Tibial artery (tissue), 4 donors: ENCODE results near the gene UTP20.

Experiments used
- DNase-seq, 2 donors: peaks; one replicate each; pipeline ENCODE4 v3.0.0-alpha.2; 2019
- H3K27ac ChIP-seq, 2 donors: fragments of 200-600 bp; sonication (generic) in 1 of 2; 1 replicate in 1 of 2; 2 replicates in 1 of 2; pipeline ENCODE4 v1.5.1; 2018 to 2019; ENCODE audit warnings: mild to moderate bottlenecking in 1 of 2
- H3K27me3 ChIP-seq, 2 donors: fragments of 200-600 bp; sonication (generic) in 1 of 2; one replicate each; pipeline versions ENCODE4 v1.5.1 to v1.6.0; 2016 to 2019
- H3K36me3 ChIP-seq, 3 donors: fragments of 200-600 bp; sonication (generic) in 2 of 3; one replicate each; pipeline ENCODE4 v1.5.1; 2016 to 2019; ENCODE audit warnings: mild to moderate bottlenecking in 2 of 3
- H3K4me1 ChIP-seq, 4 donors: fragments of 200-600 bp; sonication (generic) in 2 of 4; 1 replicate in 3 of 4; 2 replicates in 1 of 4; pipeline ENCODE4 v1.5.1; 2016 to 2019
- H3K4me3 ChIP-seq, 2 donors: fragments of 200-600 bp; sonication (generic) in 1 of 2; 1 replicate in 1 of 2; 2 replicates in 1 of 2; pipeline ENCODE4 v1.5.1; 2018 to 2019; ENCODE audit warnings: mild to moderate bottlenecking in 2 of 2
- H3K9me3 ChIP-seq, 3 donors: fragments of 200-600 bp; sonication (generic) in 1 of 3; one replicate each; pipeline ENCODE4 v1.5.1; 2016 to 2019
- intact Hi-C: fragments of 100-400 bp; cut with DNase I; formaldehyde crosslinking; loops from one replicate; pipeline ENCODE4 v1.15.0; 2023; ENCODE audit warnings: low total_unique reads
- TF ChIP-seq, protein P1 (sequence below), 2 experiments: fragments of 200-600 bp in 1 of 2; fragments of 450-650 bp in 1 of 2; IDR thresholded peaks; one replicate each; pipeline ENCODE4 v1.5.1; 2017 to 2019; ENCODE audit warnings: antibody characterized with exemption in 2 of 2, mild to moderate bottlenecking in 1 of 2, moderate library complexity in 1 of 2

The UTP20 gene

GRCh38 chr12:101276433-101276832 lies 3.5 kb upstream of the UTP20 start:
- no peaks in the 10 kb centered on the region for H3K9me3 ChIP-seq
- H3K4me3 ChIP-seq: no peak overlapping the region
- TF ChIP-seq, protein P1, sequence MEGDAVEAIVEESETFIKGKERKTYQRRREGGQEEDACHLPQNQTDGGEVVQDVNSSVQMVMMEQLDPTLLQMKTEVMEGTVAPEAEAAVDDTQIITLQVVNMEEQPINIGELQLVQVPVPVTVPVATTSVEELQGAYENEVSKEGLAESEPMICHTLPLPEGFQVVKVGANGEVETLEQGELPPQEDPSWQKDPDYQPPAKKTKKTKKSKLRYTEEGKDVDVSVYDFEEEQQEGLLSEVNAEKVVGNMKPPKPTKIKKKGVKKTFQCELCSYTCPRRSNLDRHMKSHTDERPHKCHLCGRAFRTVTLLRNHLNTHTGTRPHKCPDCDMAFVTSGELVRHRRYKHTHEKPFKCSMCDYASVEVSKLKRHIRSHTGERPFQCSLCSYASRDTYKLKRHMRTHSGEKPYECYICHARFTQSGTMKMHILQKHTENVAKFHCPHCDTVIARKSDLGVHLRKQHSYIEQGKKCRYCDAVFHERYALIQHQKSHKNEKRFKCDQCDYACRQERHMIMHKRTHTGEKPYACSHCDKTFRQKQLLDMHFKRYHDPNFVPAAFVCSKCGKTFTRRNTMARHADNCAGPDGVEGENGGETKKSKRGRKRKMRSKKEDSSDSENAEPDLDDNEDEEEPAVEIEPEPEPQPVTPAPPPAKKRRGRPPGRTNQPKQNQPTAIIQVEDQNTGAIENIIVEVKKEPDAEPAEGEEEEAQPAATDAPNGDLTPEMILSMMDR (IDR thresholded peaks at IDR 0.05): no peak
- intact Hi-C loops: no loop called here
- DNase-seq: no peak
- H3K27me3 ChIP-seq: no peaks in the 10 kb centered on the region
- no peaks in the 10 kb centered on the region for H3K36me3 ChIP-seq
- peaks cover 0 to 8% (median 3%) of the 10 kb centered on the region in 4 donors for H3K4me1 ChIP-seq
- no peak overlapping the region for H3K27ac ChIP-seq

DNA sequence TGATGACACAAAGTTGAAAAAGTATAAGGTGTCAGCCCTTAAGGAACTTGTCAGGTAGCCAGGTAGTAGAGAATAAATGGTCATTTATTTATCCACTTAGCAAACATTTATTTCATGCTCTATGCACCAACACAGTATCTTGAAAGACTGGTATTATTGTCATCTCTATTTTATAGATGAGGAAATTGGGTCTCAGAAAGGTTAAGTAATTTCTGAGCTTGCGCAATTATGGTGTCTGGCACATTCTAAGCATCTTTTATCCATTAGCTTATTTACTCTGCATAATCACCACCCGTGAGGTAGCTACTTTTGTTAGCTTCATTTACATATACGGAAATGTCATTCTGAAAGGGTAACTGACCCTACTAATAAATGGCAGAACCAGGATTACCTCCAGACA lies 2.5 kb upstream of the UTP20 start:
- Histone ChIP-seq H3K27ac (no peak overlapping the region), H3K27me3 (no peaks in the 10 kb centered on the region), H3K4me1 (peaks cover 0 to 8% (median 3%) of the 10 kb centered on the region in 4 donors), H3K36me3 (peaks cover 0 to 3% (median 0%) of the 10 kb centered on the region in 3 donors), H3K4me3 (no peak overlapping the region), H3K9me3 (no peaks in the 10 kb centered on the region)
- TF ChIP-seq, protein P1 (IDR thresholded peaks at IDR 0.05): no peak
- no peak for DNase-seq
- intact Hi-C loops: no loop called here

DNA sequence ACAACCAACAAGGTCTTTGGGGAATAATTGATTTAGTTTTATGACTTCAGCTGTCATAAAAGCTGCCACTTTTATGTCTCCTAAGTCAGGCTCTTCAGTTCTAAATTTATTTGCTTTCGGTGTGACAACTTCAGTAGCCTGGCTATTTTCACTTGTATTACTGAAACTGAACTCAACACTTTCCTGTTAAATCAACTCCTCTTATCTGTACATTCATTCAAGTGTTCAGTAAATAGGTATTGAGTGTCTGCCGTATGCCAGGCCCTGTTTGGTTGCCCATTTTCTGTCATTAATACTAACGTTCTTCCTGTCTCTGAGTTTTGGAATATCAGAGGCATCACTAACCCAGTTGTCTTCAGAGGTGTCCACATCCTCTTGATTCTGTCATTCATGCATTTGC lies 7.5 kb downstream of the UTP20 start:
- TF ChIP-seq, protein P1 (IDR thresholded peaks at IDR 0.05): no peak
- no peak overlapping the region for H3K27ac ChIP-seq
- H3K9me3 ChIP-seq: no peaks in the 10 kb centered on the region
- H3K4me3 ChIP-seq: no peak overlapping the region
- no peaks in the 10 kb centered on the region for H3K27me3 ChIP-seq
- intact Hi-C loops: no loop called here
- no peaks in the 10 kb centered on the region for H3K4me1 ChIP-seq
- no peak for DNase-seq
- peaks cover 49 to 79% (median 60%) of the 10 kb centered on the region in 3 donors for H3K36me3 ChIP-seq

GRCh38 chr12:101297661-101298060 lies 17.8 kb downstream of the UTP20 start:
- no peak overlapping the region for H3K4me3 ChIP-seq
- intact Hi-C loops: no loop called here
- H3K36me3 ChIP-seq: peaks cover 70 to 72% (median 72%) of the 10 kb centered on the region in 3 donors

GRCh38 chr12:101298426-101298825 lies 18.5 kb downstream of the UTP20 start:
- Histone ChIP-seq H3K9me3 (no peaks in the 10 kb centered on the region), H3K27me3 (no peaks in the 10 kb centered on the region), H3K4me3 (no peak overlapping the region), H3K4me1 (no peaks in the 10 kb centered on the region), H3K27ac (no peak overlapping the region), H3K36me3 (peaks cover 64 to 73% (median 70%) of the 10 kb centered on the region in 3 donors)
- intact Hi-C loops: no loop called here
- no peak for DNase-seq
- TF ChIP-seq, protein P1 (IDR thresholded peaks at IDR 0.05): no peak

More at GRCh38 chr12:101297661-101298060, 17.8 kb downstream of the UTP20 start:
- no peak overlapping the region for H3K27ac ChIP-seq
- no peak for DNase-seq
- H3K27me3 ChIP-seq: no peaks in the 10 kb centered on the region
- no peaks in the 10 kb centered on the region for H3K4me1 ChIP-seq
- no peaks in the 10 kb centered on the region for H3K9me3 ChIP-seq
- TF ChIP-seq, protein P1 (IDR thresholded peaks at IDR 0.05): no peak

GRCh38 chr12:101299346-101299745 lies 19.4 kb downstream of the UTP20 start:
- intact Hi-C loops: no loop called here
- Histone ChIP-seq H3K27me3 (no peaks in the 10 kb centered on the region), H3K9me3 (no peaks in the 10 kb centered on the region), H3K27ac (no peak overlapping the region), H3K36me3 (peaks cover 61 to 75% (median 72%) of the 10 kb centered on the region in 3 donors), H3K4me1 (no peaks in the 10 kb centered on the region), H3K4me3 (no peak overlapping the region)
- no peak for DNase-seq
- TF ChIP-seq, protein P1 (IDR thresholded peaks at IDR 0.05): no peak
